GM12873 (cell line): ENCODE data around the gene NUDT6.

Experiments used
- TF ChIP-seq, protein P1 (sequence below): IDR thresholded peaks from 2 replicates; pipeline ENCODE4 v1.5.1; 2012; ENCODE audit warnings: low read depth, mild to moderate bottlenecking, moderate library complexity, low read length, control low read depth; ENCODE audit not compliant: insufficient read depth; ENCODE audit errors: missing control alignments

Gene NUDT6

GRCh38 chr4:122921971-122922876 lies at the start of gene NUDT6:
Gene NUDT6, minus strand, starts transcription at chr4:122922597. Its CDS starts 25 bp downstream, at chr4:122922572.
- TF ChIP-seq, protein P1, sequence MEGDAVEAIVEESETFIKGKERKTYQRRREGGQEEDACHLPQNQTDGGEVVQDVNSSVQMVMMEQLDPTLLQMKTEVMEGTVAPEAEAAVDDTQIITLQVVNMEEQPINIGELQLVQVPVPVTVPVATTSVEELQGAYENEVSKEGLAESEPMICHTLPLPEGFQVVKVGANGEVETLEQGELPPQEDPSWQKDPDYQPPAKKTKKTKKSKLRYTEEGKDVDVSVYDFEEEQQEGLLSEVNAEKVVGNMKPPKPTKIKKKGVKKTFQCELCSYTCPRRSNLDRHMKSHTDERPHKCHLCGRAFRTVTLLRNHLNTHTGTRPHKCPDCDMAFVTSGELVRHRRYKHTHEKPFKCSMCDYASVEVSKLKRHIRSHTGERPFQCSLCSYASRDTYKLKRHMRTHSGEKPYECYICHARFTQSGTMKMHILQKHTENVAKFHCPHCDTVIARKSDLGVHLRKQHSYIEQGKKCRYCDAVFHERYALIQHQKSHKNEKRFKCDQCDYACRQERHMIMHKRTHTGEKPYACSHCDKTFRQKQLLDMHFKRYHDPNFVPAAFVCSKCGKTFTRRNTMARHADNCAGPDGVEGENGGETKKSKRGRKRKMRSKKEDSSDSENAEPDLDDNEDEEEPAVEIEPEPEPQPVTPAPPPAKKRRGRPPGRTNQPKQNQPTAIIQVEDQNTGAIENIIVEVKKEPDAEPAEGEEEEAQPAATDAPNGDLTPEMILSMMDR, result no peak

DNA sequence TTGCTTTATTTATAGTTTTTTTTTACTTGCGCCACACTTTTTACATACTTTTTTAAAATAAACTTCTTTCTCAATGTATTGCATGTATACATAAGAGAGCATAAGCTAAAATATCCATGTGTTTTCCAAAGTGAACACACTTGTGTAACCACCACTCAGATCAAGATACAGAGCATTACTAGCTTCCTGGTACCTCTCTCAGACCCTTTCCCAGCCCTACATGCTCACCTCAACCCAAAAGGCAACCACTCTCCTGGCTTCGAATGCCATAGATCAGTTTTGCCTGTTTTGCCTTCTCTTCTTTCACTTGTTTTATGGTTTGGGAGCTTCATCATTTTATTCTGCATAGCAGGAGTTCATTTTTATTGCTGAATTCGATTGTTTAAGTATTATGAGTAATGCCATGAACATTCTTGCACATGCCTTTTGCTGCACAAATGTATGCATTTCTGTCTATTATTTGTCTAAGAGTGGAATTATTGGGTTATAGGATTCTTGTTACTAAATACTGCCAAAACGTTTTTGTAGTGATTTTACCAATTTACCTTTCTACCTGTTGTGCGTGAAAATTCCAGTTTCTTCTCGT lies 45.9 kb upstream of the NUDT6 start:
- TF ChIP-seq, protein P1, result no peak

GRCh38 chr4:122967231-122967630 lies 44.8 kb upstream of the NUDT6 start:
- TF ChIP-seq, protein P1, result no peak

DNA sequence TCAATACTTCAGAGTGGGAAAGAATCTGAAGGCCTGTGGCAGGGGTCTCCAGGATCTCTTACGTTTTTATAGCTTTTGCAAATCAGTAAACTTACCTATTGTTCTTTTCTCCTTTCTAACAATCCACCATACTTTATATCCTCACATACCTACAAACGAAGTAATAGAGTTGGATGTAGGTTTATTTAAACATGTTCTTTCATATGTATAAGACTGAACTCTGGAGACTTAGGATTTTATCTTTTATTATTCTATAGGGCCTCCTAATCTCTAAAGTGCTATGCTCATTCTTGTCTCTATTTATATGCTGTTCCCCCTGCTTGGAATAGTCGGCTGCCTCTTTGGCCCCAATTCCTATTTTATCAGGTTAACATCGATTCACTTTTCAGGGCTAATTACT lies 43.8 kb upstream of the NUDT6 start:
- TF ChIP-seq, protein P1, result no peak

DNA sequence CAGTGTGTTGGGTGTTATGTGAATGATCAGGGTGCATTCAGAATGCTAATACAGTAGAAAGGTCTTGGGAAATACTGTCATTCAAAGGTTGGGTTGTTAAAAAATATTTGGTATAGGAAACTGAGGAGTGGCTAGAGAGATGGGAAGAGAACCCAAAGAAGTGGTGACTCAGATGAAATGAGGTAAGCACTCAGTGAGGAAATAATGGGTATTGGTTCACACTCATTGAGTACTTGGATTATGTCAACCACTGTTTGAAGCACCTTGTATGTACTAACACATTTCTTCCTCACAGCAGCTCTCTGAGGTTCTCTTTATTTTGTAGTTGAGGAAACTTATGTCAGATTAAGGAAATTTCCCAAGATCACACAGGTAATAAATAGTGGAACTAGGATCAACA lies 40.8 kb upstream of the NUDT6 start:
- TF ChIP-seq, protein P1, result no peak

DNA sequence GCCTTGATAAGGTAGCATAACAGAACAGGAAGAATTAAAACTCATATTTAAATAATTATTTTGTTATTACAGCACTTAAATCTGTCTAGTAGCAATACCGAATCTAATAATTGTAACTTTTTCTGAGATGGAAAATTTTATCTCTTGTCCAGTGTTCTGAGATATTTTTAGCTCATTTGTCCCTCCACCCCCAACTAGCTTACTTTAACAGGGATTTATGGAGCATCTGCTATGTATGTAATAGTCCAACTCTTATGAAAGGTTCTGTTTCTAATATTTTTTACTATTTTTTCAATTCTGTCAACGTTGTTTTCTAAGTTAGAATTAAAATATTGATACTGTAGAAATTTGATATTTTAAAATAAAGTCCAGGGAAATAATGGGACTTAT lies 38.2 kb upstream of the NUDT6 start:
- TF ChIP-seq, protein P1, result no peak

DNA sequence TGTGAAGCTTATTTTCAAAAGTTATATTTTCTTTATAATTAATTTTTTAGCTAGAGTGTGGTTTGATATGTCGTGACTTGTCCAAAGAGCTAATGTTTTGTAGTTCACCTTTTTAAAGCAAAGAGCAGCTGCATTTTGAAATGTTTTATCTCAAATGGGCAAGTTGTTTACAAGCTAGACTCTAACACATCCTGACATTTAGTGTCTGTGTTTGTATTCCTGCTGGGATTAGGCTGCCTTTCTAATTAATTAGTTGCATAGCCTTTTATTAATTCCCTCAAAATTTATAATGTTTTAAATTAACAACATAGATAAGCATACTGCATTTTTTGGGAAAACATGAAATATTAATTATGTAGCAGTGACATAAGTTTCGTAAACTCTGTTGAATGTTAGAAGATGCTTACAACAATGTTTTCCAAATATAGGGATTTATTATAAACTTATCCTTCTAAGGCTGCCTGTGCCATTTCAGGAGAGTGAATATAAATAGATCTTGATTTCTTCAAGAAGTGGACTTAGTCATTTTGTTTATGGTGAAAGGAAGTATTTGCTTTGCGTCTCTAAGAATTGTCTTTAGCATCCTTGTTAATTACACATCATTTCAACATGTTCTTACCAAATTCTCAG lies 37.7 kb upstream of the NUDT6 start:
- TF ChIP-seq, protein P1, result no peak
